ENCODE results near the gene CELF2.

CELF2 gene

DNA sequence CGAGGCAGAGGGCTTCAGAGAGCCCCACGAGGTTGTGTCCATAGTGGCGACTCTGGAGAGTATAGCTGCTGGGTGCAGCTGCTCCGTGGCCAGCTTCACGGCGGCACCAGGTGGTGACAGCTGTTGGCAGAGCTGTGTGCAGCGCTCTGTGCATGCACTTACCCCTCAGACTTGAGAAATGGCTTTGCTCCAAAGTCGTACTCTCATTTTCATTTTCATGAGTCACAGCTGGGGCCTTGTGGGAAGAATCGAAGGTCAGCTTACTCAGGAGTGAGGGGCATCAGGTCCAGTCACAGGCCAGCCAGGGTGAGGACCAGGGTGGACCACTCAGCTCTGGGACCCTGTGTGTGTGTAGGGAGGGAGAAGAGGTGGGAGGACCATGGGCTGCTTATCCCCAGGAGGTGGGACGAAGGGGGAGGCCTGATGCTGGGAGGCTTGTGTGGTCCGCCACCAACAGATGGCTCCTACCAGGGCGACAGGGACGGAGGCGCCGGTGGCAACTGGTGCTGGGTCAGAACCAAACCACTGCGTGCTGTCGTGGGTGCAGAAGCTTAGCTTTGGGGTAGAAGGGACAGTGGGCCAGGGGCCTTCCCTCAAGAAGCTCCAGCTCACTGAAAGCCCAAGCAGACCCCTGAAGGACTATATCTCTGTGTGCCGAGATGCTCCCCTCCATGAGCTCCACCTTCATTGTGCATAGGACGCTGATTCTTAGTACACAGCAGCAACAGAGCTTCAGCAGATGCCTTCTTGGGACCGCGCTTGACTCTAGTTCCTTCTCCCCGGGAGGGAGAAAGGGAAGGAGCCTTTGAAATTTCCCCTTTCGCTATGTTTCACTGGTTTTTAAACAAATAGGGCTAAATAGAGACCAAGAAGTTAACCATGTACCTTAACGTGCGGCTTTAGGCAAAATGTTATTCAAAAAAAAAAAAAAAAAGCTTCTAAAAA, 225.0 kb downstream of the CELF2 start:
- in situ Hi-C loops (cut with MboI; ENCODE audit: low sequenced_read_pairs) = no loop called here

- in situ Hi-C loops (cut with MboI; ENCODE audit: low sequenced_read_pairs) = no loop called here
Observed at GRCh38 chr10:11243425-11244222, 226.0 kb downstream of the CELF2 start.

- in situ Hi-C loops (cut with MboI; ENCODE audit: low sequenced_read_pairs) = no loop called here
Observed at GRCh38 chr10:11245095-11245479, 227.4 kb downstream of the CELF2 start.

- in situ Hi-C loops (cut with MboI; ENCODE audit: low sequenced_read_pairs) = no loop called here
Observed at GRCh38 chr10:11245510-11245909, 227.8 kb downstream of the CELF2 start.

DNA sequence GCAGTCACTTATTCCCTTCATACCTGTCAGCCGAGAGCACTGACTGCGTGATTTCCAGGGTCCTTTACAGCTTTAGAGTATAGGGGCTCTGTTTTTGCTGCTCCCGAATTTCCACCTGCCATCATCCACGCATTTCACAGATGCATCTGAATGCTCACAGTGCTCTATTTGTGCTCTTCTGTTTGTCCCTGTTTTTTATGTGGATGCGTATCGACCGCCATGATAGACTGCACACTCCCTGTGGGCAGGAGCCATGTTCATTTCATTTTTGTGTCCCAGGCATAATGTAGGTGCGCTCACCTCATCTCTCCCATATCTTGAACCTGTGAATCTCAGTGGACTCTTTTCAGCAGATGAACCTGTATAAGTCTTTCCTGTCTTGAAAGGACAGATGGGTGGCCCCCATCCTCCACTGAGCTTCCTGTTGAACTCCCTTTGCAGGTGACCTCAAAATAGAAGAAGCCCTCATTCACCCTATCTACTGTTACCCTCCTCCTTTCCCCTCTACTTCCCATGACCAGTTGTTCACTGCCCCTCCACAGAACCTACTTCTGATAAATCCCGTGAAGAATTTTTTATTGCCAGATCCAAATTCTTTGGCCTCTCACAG, 228.4 kb downstream of the CELF2 start:
- in situ Hi-C loops (cut with MboI; ENCODE audit: low sequenced_read_pairs) = no loop called here

- in situ Hi-C loops (cut with MboI; ENCODE audit: low sequenced_read_pairs) = no loop called here
Observed at GRCh38 chr10:11246752-11247467, 229.2 kb downstream of the CELF2 start.

GRCh38 chr10:11249152-11249807, 231.6 kb downstream of the CELF2 start:
- in situ Hi-C loops (cut with MboI; ENCODE audit: low sequenced_read_pairs) = no loop called here

GRCh38 chr10:11249808-11250195, 232.1 kb downstream of the CELF2 start:
- in situ Hi-C loops (cut with MboI; ENCODE audit: low sequenced_read_pairs) = no loop called here

GRCh38 chr10:11250304-11250703, 232.6 kb downstream of the CELF2 start:
- in situ Hi-C loops (cut with MboI; ENCODE audit: low sequenced_read_pairs) = no loop called here

- in situ Hi-C loops (cut with MboI; ENCODE audit: low sequenced_read_pairs) = no loop called here
Observed at GRCh38 chr10:11252887-11253286, 235.2 kb downstream of the CELF2 start.

- in situ Hi-C loops (cut with MboI; ENCODE audit: low sequenced_read_pairs) = no loop called here
Observed at GRCh38 chr10:11253385-11254002, 235.8 kb downstream of the CELF2 start.

- in situ Hi-C loops (cut with MboI; ENCODE audit: low sequenced_read_pairs) = no loop called here
Observed at GRCh38 chr10:11255156-11255555, 237.5 kb downstream of the CELF2 start.

DNA sequence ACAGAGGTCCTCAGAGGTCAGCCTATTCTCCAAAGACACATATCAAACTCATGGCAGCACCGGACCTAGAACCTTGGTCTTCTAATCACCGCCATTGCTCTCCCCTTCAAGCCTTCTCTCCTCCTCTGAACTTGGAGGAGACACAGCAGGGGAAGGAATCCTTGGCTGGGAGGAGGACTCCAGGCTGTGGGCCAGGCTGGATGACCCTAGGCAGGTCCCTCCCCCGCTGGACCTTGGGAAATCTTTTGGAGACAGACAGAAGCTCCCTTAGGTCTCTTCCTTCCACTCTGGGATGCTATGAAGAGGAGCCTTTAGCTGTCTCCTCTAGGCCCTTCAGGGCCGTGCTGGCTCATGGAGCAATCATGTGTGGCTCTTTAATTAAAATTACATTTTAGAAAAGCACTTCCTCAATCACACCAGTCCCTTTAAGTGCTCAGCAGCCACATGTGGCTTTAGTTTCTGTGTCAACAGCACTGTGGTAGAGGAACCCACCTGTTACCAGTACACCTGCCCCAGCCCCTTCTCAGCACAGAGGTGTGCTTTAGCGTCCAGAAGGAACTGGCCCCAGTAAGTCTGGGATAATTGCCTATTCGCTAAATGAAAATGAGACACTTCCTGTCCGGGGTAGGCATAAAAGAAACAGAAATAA, 238.2 kb downstream of the CELF2 start:
- in situ Hi-C loops (cut with MboI; ENCODE audit: low sequenced_read_pairs) = no loop called here

- in situ Hi-C loops (cut with MboI; ENCODE audit: low sequenced_read_pairs) = no loop called here
Observed at GRCh38 chr10:11256896-11257295, 239.2 kb downstream of the CELF2 start.

DNA sequence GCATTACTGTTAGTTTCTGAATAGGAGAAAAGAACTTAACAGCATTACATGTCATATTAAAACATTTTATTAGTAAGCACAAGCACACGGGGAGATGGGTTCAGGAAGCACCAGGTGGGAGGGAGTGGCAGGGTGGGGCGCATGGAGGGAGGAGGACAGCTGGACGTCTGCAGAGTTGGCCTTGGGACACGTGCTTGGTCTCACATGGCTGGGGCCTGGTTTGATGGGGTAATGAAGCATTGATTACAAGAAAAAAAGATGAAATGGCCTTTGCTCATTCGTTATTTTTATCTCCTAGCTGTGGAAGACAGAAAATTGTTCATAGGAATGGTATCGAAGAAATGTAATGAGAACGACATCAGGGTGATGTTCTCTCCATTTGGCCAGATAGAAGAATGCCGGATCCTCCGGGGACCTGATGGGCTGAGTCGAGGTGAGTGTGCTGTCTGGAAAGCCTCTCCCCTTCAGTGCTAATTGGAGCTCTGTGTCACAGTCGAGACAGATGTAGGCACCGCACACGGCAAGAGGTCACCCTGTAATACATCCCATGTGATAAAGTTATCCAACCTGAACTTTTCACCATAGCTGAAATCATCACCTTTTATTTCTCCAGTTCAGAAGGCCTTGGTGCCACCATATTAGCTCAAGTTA, 239.9 kb downstream of the CELF2 start:
- in situ Hi-C loops (cut with MboI; ENCODE audit: low sequenced_read_pairs) = no loop called here

DNA sequence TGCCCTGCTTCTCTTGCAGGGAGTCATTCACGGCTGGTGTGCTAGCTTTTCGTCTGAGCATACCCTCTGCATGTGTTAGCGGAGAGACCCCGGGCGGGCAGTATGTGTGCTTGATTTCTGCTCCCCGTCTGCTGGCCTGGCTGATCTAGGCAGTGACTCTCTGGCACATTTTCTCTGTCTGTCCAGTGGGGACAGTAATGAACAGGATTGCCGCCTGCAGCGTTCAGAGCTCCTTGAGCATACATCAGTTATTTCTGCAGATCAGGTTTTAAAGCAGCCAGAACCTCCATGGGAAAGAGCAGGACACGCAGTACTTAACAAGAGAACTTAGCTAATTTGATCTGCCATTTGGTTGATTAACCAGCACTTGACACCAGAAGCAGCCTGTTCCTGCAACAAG, 242.5 kb downstream of the CELF2 start:
- in situ Hi-C loops (cut with MboI; ENCODE audit: low sequenced_read_pairs) = no loop called here

GRCh38 chr10:11261143-11261542, 243.5 kb downstream of the CELF2 start:
- in situ Hi-C loops (cut with MboI; ENCODE audit: low sequenced_read_pairs) = no loop called here

GRCh38 chr10:11261687-11262493, 244.2 kb downstream of the CELF2 start:
- in situ Hi-C loops (cut with MboI; ENCODE audit: low sequenced_read_pairs) = no loop called here
